HG02642 (cell line): ENCODE results near the gene OSBPL8.

Experiments used
- ATAC-seq: cut with Tn5 transposase; IDR thresholded peaks from one replicate; pipeline ENCODE4 v1.9.1; 2021; ENCODE audit warnings: mild to moderate bottlenecking; ENCODE audit not compliant: unreplicated experiment, poor library complexity

The OSBPL8 gene

DNA sequence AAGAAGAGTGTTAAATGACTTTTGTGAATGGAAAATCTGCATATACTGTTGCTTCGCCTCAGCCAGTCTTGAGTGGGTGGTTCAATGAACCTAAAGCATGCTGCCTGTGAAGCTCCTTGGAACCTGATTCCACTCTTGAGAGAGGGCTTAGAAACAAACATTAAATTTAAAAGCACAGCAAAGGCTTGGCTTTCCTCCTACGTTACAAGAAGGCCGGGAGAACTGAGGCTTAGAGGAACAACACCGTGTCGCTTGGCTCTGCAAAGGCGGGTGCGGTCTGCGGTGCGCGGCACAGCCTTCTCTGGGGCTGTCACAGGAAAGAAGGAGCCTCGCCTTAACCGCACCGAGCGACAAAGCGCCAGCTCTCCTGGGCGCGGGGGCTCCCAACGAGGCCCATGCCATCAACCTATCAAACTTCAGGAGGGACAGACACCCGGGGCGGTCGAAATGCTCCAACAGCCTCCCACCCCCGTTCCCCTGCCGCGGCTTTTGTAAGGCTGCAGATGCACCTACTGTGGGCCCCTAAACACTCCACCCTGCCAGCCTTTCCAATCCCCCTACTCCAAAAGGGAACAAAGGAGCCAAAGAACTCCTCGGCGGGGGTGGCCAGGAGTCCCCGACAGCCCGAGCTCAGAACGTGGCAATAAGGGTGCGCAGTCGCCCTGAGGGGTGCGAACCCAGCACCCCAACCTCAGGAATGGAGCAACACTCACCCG, 729 bp downstream of the OSBPL8 start:
- peak; percentile 58 for ATAC-seq

DNA sequence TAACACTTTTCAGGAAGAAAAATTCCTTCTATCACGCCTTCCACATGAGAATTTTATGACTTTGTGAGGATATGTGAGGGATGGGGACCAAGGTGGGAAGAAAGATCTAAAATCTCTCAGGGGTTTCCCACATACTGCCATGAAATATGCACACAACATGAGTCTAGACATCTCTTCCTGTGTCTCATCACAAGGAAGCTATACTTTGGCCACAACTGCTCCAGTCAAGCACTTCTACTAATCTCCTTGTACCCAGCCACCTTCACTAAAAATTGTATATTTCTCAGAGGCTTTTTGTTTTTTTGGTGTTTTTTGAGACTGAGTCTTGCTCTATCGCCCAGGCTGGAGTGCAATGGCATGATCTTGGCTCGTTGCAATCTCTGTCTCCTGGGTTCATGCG, 3.2 kb downstream of the OSBPL8 start:
- no peak for ATAC-seq

DNA sequence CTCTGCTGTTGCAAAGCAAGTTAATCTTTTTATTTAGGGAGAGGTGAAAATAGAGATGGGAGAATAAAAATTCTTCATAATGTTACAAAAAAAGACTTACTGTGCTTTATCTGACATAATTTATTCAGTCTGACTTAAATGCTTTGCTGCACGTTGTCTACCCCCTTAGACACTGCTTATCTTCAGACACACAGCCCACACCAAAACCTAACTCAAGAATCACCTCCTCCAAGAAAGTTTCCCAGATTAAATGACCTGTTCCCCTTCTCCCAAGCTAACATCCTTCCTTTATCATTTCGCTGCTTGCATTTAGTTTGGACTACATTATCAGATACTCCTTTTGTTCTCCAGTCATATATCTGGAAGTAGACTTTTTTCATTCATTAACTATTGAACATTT, 3.8 kb downstream of the OSBPL8 start:
- no peak for ATAC-seq

DNA sequence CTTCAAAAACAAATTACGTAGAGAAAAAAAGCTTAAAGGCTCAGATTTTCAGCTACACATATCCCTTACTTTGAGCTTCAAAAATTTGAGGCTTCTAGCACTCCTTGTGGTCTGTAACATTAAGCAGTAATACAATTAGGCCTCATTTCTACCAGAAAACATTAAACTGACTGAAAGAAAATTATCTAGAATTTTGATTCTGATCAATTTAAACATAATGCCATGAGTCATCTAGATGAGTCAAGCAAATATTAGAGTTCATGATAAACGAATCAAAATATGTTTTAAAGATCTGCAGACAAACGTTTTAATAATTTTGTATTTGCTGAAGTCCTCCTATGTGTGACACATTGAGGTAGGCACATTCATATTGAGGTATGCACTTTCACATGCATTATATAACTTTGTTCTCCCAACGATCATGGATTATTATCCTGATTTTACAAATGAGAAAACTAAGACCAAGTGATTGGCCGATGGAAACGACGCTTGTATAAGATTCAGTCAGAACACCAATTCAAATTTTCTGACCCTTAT, 4.3 kb downstream of the OSBPL8 start:
- no peak for ATAC-seq

DNA sequence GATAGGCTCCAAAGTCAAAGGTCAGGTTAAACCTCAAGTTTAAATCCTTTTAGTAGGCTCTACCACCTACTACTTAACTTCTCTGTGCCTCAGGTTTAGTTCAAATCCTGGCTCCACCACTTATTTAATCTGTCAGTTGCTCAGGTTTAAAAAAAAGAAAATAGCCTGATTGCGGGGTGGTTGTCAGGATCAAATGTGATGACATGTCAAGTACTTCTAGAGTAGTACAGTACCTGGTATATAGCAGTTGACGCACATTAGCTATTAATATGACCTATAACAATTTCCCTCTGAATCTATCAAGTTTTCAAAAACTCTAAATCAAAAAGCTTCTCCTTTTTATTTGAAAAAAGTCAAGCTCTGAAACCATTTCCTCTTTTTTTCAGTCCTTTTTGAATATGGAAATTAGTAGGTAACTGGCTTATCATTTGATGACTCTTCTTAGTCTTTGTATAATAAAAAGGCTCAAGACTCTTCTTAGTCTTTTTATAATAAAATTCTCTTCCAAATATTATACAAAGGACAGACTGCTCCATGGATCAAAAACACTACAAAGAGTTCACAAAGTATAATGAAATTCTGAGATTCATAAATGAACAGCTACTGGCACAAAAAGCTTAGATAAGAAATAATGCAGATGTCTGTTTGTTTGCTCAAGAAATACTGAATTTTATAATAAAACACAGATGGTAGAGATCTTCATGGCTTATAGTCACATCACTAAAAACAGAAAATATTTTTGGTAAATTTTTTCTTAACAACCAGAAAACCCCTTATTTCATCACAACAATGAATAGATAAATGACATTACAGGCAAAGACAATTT, 5.0 kb downstream of the OSBPL8 start:
- no peak for ATAC-seq

DNA sequence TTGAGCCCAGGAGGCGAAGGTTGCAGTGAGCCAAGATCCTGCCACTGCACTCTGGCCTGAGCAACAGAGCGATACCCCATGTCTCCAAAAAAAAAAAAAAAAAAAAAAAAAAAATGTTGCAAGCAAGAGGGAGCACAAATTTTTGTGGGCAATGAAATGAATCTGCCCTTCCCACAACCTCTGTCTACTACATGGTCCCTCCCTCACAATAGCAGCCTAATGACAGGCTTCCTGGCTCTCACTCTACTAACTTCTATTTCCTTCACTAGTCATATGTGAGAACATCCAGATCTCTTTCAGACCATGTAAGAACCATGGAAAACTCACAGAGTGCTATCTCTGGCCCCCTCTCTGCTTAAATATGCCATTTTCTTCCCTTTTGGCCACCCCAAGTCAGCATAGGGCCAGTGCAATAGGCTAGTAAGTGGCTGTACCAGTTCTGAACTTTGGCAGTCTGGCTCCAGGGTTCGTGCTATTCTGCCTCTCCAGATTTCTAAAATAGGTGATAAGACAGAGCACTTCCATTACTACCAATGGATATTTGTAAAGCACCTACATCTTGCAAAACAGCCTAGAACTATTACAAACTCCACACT, 7.1 kb downstream of the OSBPL8 start:
- no peak for ATAC-seq

DNA sequence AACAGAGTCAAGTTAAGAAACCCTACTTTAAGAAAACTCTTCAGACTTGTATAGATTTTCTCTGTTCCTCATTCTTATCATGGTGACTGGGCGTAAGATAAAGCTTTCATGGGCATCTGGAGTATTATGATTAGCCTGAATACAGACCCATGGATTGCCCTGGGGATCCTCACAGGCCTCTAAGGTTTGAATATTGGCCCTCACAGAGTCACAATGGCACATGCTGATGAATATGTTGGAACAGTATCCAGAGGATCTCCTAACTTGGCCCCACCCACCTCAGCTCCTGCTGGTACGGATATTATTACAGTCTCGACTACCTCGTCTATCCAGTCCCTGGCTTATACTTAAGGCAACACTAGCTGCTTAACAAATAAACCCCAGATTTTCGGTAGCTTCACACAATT, 8.1 kb downstream of the OSBPL8 start:
- ATAC-seq: no peak

DNA sequence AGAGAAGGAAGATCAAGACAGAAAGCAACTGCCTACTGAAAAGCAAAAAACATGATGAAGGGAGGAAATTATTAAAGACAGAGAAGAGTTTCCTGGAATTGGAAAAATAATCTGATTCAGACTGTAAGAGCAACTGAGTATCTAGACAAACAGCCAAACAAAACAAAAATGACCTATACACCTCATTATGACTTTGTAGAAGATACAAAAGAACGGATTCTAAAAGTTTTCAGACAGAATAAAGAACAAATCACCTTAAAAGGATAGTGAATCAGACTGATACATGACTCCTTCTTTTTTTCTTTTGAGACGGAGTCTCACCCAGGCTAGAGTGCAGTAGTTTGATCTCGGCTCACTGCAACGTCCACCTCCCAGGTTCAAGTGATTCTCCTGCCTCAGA, 10.4 kb downstream of the OSBPL8 start:
- ATAC-seq: no peak

DNA sequence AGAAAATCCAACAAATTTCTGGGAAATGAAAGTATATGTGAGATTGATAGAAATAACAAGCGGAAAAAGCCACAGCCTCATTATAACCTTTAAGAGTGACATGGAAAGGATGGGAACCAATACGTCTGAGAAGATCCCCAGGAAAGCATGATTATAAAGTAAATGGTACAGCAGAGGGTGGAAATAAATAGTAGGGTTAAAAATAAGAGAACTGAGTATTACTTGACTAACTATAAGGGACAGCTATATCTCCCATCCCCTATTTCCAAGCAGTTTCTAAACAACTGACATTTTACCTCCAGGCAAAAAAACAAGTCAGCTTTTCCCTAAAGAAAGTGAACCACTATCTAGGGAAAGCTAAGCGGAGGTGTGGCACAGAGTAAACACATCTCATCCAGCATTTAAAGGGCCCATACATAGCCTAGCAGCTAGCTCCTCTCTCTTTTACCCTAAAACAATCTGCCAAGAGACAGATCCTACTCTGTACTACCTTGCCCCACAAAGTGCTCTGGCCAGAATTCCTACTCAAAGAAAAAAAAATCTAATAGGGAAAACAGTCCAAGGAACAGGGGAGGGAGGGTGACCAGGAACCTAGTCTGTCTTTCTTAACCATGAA, 11.2 kb downstream of the OSBPL8 start:
- no peak for ATAC-seq

DNA sequence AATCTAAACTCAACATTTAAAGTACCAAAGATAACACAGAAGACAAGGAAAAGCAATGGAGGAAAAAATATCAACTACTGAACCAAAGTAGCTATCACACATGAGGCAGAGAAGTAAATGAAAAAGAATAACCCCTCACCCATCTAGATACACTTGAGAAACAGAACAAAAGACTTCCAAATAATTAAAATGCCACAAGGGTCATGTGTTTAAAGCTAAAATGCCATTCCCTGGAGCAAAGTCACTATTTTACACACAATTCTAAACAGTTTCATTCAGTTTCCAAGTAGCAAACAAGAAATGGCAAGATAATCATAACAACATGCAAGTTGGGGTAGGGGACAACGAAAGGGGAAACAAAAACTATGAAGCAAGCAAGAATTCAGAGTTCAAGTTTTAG, 12.0 kb downstream of the OSBPL8 start:
- ATAC-seq: no peak

DNA sequence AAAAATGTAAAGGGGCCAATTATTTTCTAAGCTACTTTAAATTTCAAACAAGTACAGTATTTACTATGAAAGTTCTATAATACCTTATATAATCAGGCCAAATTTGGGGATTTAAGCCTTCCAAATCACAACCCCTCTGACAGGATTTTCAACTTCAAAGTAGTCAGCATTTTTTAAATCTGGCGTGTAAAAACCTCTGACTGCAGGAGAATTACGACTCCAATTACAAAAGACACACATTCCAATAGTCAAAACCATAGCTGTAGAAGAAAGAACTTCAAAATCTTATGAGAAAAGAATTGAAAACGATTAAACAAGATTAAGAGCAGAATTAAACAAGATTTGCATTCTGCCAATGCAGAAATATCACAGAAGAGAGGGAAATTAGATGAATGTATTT, 12.7 kb downstream of the OSBPL8 start:
- no peak for ATAC-seq

DNA sequence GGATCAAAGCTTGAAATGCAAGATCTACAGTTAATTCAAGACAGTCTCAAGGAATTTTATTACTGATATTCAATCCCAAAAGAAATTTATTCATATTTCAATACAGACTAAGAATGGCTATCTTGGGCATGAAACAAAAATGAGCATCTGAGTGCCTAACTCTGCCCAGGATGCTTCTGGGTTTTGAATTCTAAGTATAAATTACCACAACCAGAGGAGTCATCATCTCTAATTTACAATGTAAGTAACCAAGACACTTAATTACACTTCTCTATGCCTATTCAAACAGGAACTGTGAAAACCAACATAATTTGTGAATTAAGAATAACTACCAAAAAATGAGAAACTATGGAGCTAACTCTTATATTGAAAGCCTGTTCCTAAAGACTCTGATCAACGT, 14.1 kb downstream of the OSBPL8 start:
- no peak for ATAC-seq

DNA sequence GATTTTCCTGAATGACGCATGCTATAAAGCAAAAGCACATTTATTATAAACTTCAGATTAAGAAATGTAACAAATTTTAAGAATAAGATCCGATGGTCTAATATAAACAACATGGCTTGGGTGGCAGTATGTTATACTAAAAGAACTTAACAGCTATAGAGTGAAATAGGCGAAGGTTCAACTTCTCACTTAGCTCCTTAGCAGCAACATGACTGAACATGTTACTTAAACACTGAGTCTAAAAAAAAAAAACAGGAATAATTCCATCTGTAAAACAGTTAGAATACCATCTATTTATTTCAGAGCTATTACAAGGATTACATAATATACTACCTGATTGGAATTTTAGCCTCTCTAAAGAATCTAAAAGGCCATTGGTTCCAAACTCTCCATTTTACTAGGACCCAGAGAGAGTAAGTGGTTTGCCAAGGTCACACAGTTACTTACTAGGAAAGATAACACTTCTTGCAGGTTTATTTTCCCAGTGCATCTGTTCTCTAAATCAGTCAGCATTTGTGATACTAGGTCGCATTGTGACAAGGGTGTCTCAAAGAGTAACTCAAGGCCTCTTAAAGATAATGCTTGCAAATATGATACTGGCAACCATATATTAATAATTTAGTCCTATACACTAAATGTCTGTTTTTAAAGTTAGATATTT, 14.8 kb downstream of the OSBPL8 start:
- no peak for ATAC-seq

DNA sequence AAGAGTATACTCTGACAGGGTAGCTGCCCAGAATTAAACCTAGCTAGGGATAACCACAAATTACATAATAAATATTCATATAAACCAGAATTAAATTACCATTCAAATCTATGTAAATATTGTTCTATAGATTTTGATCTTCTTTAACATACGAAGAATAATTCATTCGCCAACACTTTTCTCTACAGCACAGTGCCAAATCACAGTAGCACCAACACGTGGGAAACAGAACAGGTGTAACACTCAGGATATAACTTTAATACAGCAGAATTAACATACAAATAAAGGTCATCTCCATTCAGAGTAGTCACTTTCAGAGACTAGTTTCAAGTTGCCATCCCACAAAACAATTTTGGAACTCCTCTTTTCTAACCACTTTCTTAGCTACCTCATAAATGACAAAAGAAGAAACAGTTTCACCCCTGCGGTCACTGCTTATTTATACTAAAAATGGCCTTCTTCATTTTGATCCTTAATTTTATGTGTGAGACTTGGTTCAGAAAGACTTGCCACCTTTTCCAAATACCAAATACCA, 15.7 kb downstream of the OSBPL8 start:
- no peak for ATAC-seq

DNA sequence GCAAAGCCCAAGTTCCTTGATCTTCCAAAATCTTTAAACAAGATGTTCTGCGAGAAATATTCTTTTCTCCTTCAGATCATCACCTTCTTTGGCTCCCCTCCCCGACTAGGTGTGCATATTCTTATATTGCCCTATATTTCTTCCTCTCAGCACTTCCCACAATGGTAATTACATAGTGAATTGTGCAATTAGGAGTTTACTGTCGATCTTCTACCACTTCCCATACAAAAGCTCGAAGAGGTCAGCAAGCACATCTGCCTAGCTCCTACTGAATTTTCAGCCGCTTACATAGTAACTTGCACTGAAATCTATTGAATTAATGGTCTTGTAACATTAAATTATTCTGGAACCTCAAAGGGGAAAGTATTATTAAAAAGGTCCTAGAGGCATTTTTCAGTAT, 16.7 kb downstream of the OSBPL8 start:
- ATAC-seq: no peak

DNA sequence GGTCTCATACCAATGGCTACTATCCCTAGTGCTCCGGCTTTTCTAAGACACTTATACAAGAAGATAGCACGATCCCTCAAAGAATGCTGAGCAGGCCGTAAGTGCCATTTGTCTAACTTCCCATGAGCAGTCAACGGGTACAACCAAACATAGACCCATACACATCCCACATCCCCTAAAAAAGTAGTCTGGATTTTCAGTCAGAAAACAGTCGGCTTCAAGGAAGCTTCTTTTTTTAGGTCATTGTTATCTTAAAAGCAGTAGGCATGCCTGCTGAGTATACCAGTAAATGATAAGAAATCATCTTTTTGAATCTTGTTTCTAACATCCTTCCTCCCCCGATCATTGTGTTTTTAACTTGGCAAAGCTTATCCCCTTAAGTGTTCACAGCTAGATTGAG, 19.8 kb downstream of the OSBPL8 start:
- ATAC-seq: no peak

DNA sequence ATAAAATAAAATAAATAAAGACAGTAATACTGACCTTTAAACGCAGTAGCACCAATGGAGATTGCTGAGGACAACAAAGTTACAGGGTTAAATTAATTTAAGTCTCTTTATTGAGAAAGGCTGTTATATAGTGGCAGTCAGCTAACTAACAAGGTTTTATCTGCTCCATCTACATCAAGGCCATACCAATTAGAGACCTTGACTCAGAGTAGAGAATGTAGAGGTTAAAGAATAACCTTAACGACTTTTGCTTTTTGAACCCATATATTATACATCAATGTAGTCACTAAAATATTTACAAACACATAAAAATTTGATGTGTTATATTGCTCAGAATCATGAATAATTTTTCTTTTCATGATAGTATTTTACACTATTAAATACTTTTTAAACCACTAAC, 21.6 kb downstream of the OSBPL8 start:
- no peak for ATAC-seq

DNA sequence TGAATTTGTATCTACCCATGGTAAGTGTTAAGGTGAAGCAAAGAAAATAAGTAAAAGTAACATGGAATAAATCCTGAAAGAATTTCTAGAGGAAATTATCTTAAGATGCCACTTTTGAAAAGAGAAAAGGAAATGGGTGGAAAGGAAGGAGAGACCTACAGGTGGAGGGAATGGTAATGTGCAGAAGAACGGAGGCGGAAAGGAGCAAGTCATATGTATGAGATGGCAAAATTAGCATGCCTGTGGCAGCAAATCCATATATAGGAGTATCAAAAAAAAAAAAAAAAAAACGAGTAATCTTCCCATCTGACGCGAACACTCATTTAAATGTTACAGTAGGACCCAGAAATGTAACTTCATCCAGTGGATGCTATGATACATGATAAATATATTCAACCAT, 23.0 kb downstream of the OSBPL8 start:
- ATAC-seq: no peak

DNA sequence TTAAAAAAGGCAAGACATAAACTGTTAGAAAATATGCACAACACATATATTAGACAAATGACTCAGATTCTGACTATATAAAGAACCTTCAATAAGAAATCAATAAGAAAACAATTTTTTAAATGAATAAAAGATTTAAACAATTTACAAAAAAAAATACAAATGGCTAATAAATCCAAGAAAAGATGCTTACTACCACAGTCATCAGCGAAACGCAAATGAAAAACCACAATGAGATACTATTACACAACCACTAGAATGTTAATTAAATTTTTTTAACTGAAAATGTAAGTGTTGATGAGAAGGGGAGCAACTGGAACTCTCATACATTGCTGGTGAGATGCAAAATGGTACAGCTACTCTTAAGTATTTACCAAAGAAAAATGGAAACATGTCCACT, 24.4 kb downstream of the OSBPL8 start:
- no peak for ATAC-seq

DNA sequence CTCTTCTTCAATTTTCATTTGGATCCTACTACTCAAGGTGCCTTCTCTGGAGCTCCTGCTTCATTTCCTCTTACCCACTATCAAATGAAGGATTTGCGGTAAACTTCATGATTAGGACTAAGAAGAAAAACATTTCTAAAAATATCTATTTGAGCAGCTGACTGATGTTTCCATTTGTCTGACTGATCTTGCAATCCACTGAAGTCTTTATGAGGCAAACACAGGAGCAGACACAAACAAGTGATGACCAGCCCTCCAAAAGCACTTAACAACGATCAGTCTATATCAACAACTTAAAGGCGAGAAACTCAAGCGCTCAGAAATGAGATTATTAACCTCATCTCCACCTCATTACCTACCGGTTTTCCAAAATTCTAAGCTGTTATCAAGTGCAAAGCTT, 26.2 kb downstream of the OSBPL8 start:
- ATAC-seq: no peak
